ENCODE results near the gene SYCE1L. TPM values are rescaled to one million over a fixed set of nuclear protein-coding genes. Genes with fewer than 3 reads are reported as not detected.
"Not testable (repeated sequence)": the region's sequence is repeated elsewhere in the genome, so short reads cannot be mapped to it uniquely, and the experiment has no call there.

SYCE1L gene
- total RNA-seq, 2 donors from 2014 or later: 2.3 to 3.4 TPM

GRCh38 chr16:77231047-77231446, 31.8 kb downstream of the SYCE1L start:
- no peaks in the 10 kb centered on the region for H3K27me3 ChIP-seq (replicated peaks; ENCODE audit: insufficient read depth)
- no peaks in the 10 kb centered on the region for H3K9me3 ChIP-seq
- H3K36me3 ChIP-seq: no peaks in the 10 kb centered on the region
- no peak overlapping the region for H3K27ac ChIP-seq
- no peak overlapping the region for H3K4me3 ChIP-seq
- 83% methylated on average over 3 of the region's 3 CpGs for WGBS
- DNase-seq (ENCODE audit: low spot score): no peak
- no peak for TF ChIP-seq POLR2AphosphoS5 (IDR thresholded peaks at IDR 0.05)
- no peak for TF ChIP-seq POLR2A (IDR thresholded peaks at IDR 0.05)
- no peak for TF ChIP-seq CTCF (IDR thresholded peaks at IDR 0.05)
- intact Hi-C loops (cut with DNase I): no loop called here
- no peaks in the 10 kb centered on the region for H3K4me1 ChIP-seq (replicated peaks)

GRCh38 chr16:77233799-77234519, 34.8 kb downstream of the SYCE1L start:
- WGBS: 77% methylated on average over 9 of the region's 9 CpGs

DNA sequence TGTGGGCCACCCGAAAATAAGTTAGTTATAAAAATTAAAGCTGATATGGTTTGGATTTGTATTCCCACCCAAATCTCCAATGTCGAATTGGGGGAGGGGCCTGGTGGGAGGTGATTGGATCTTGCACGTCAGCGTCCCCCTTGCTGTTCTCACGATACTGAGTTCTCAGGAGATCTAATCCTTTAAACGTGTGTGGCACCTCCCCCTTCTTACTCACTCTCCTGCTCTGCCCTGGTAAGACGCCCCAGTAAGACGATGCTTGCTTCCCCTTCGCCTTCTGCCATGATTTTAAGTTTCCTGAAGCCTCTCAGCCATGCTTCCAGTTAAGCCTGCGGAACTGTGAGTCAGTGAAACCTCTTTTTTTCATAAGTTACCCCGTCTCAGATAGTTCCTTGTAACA, 35.4 kb downstream of the SYCE1L start:
- no peak for TF ChIP-seq CTCF (IDR thresholded peaks at IDR 0.05)
- H3K27ac ChIP-seq: no peak overlapping the region
- H3K4me3 ChIP-seq: no peak overlapping the region
- H3K4me1 ChIP-seq (replicated peaks): no peaks in the 10 kb centered on the region
- intact Hi-C loops (cut with DNase I): no loop called here
- H3K9me3 ChIP-seq: no peaks in the 10 kb centered on the region
- WGBS: 26% methylated on average over 11 of the region's 11 CpGs
- no peak for DNase-seq (ENCODE audit: low spot score)
- H3K36me3 ChIP-seq: no peaks in the 10 kb centered on the region
- H3K27me3 ChIP-seq (replicated peaks; ENCODE audit: insufficient read depth): no peaks in the 10 kb centered on the region

More at GRCh38 chr16:77233799-77234519, 34.8 kb downstream of the SYCE1L start:
- H3K4me3 ChIP-seq: no peak overlapping the region
- H3K4me1 ChIP-seq (replicated peaks): no peaks in the 10 kb centered on the region
- TF ChIP-seq CTCF (IDR thresholded peaks at IDR 0.05) (no peak), POLR2A (IDR thresholded peaks at IDR 0.05) (no peak), POLR2AphosphoS5 (IDR thresholded peaks at IDR 0.05) (no peak)
- no peaks in the 10 kb centered on the region for H3K36me3 ChIP-seq
- H3K9me3 ChIP-seq: no peaks in the 10 kb centered on the region
- H3K27ac ChIP-seq: no peak overlapping the region
- intact Hi-C loops (cut with DNase I): no loop called here
- no peak for DNase-seq (ENCODE audit: low spot score)
- no peaks in the 10 kb centered on the region for H3K27me3 ChIP-seq (replicated peaks; ENCODE audit: insufficient read depth)

DNA sequence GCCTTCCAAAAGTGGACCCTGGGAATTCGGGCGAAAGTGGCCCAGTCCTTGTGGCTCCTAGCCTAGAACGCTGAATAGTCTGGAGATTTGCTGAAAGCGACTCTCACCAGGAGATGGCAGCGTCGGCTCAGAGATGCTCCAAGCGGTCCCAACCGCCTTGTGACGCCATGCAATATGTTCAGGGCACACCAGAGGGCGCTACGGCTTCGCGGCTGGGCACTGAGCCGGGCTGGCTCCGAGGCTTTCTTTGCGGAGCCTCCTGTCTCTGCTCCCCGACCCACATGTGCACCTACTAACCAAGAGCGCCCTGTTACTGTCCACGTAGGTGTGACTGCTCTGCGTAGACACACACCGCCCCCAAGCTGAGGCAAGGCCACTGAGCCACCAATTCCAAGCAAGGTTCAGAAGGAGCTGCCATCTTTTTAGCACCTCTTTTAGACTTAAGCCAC, 36.9 kb downstream of the SYCE1L start:
- TF ChIP-seq CTCF (IDR thresholded peaks at IDR 0.05) (peak; percentile 85 to 100 (median 100)), POLR2A (IDR thresholded peaks at IDR 0.05) (no peak), POLR2AphosphoS5 (IDR thresholded peaks at IDR 0.05) (peak; percentile 22)
- Histone ChIP-seq H3K36me3 (no peaks in the 10 kb centered on the region), H3K9me3 (no peaks in the 10 kb centered on the region), H3K27ac (no peak overlapping the region), H3K4me1 (replicated peaks) (no peaks in the 10 kb centered on the region), H3K4me3 (no peak overlapping the region), H3K27me3 (replicated peaks; ENCODE audit: insufficient read depth) (no peaks in the 10 kb centered on the region)
- intact Hi-C loops (cut with DNase I): loop anchor here (1.0 kb wide), 1 partner anchor 349 kb away; no protein-coding TSS in a partner anchor
- DNase-seq (ENCODE audit: low spot score): peak; percentile 82
- WGBS: 2% methylated on average over 15 of the region's 21 CpGs

DNA sequence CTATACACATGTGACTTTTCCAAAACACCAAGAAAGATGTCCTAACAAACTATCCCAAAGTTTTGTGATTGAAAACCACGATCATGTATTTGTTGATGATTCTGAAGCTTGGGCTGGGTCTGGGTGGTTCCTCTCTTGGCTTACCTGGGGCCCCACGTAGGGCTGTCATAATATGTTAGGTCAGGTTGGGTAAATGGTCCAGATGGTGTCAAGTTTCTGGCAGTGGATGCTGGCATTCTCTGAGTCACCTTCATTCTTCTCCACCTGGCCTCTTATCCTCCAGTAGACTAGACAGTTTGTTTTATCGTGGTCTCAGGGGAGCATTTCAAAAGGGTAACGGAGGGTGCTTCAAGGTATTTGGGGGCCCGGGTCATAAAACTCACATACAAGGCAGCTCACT, 39.4 kb downstream of the SYCE1L start:
- Histone ChIP-seq H3K36me3 (no peaks in the 10 kb centered on the region), H3K27ac (no peak overlapping the region), H3K4me1 (replicated peaks) (no peaks in the 10 kb centered on the region), H3K27me3 (replicated peaks; ENCODE audit: insufficient read depth) (no peaks in the 10 kb centered on the region), H3K4me3 (no peak overlapping the region), H3K9me3 (no peaks in the 10 kb centered on the region)
- 48% methylated on average over 5 of the region's 5 CpGs for WGBS
- DNase-seq (ENCODE audit: low spot score): no peak
- intact Hi-C loops (cut with DNase I): no loop called here
- TF ChIP-seq POLR2AphosphoS5 (IDR thresholded peaks at IDR 0.05) (no peak), POLR2A (IDR thresholded peaks at IDR 0.05) (no peak), CTCF (IDR thresholded peaks at IDR 0.05) (no peak)

DNA sequence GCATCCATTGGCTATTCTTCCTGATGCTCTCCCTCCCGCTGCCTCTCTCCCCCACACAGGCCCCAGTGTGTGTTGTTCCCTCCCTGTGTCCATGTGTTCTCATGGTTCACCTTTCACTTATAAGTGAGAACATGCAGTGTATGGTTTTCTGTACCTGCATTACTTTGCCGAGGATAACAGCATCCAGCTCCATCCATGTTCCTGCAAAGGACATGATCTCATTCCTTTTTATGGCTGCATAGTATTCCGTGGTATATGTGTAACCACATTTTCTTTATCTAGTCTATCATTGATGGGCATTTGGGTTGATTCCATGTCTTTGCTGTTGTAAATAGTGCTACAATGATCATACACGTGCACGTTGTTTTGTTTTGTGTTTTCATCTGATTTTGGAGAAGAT, 43.3 kb downstream of the SYCE1L start:
- H3K4me3 ChIP-seq; H3K4me1 ChIP-seq (replicated peaks); H3K27me3 ChIP-seq (replicated peaks; ENCODE audit: insufficient read depth); intact Hi-C loops (cut with DNase I); H3K36me3 ChIP-seq; DNase-seq (ENCODE audit: low spot score); H3K9me3 ChIP-seq; H3K27ac ChIP-seq: not testable (repeated sequence)
- 92% methylated on average over 5 of the region's 5 CpGs for WGBS

All from prostate gland (tissue), 2 donors.